IPS-15b (cell line): ENCODE data around the gene LCN15.
"Not testable (repeated sequence)": the region's sequence is repeated elsewhere in the genome, so short reads cannot be mapped to it uniquely, and the experiment has no call there.

Experiments
- H3K27me3 ChIP-seq: one replicate; pipeline ENCODE4 v1.6.1; 2013; ENCODE audit warnings: low read length; ENCODE audit not compliant: control insufficient read depth, insufficient read depth
- H3K36me3 ChIP-seq: one replicate; pipeline ENCODE4 v1.6.1; 2013; ENCODE audit warnings: low read length; ENCODE audit not compliant: control insufficient read depth, insufficient read depth
- H3K4me1 ChIP-seq: one replicate; pipeline ENCODE4 v1.6.1; 2013; ENCODE audit warnings: mild to moderate bottlenecking, low read length; ENCODE audit not compliant: control insufficient read depth, insufficient read depth
- H3K4me3 ChIP-seq: one replicate; pipeline ENCODE4 v1.5.1; 2013; ENCODE audit warnings: low read depth, low read length
- H3K9ac ChIP-seq: one replicate; pipeline ENCODE4 v1.6.1; 2013; ENCODE audit warnings: low read depth, mild to moderate bottlenecking, low read length
- H3K9me3 ChIP-seq: one replicate; pipeline ENCODE4 v1.6.1; 2013; ENCODE audit warnings: mild to moderate bottlenecking, low read length; ENCODE audit not compliant: control insufficient read depth, insufficient read depth

Gene LCN15

DNA sequence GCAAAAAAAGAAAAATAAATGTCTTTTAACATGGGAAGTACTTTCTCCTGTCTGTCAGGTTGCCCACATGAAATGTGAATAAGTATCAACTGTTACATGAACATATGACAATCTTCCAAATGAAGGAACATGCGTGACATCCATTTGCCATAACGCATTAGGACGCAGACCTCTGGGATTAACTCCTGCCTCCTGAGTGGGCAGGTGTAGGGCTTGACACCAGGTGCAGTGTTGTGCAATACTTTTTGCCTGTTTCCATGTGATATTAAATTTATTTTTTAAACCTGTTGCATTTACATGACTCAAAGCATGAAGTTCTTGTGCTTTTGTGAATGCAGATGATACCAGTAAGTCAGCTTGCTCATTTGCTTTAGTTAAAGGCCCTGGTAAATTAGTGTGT is 18.1 kb upstream of the LCN15 start:
- H3K27me3 ChIP-seq = peaks cover 10% of the 10 kb centered on the region

DNA sequence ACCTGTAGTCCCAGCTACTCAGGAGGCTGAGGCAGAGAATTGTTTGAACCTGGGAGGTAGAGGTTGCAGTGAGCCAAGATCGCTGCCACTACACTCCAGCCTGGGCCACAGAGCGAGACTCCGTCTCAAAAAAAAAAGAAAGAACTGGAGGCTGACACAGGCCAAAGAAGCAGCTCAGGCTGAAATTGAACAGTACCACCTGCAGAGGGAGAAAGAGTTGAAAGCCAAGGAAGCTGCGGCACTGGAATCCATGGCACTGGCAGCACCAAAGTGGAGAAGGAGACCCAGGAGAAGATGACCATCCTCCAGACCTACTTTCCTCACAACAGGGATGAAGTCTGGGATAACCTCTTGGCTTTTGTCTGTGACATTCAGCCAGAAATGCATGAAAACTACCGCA is 15.5 kb upstream of the LCN15 start:
- Histone ChIP-seq H3K36me3 (no peaks in the 10 kb centered on the region), H3K9me3 (no peaks in the 10 kb centered on the region), H3K27me3 (peaks cover 17% of the 10 kb centered on the region), H3K4me1 (no peaks in the 10 kb centered on the region), H3K4me3 (no peak overlapping the region), H3K9ac (no peak overlapping the region)

More for the DNA sequence above, 18.1 kb upstream of the LCN15 start:
- Histone ChIP-seq H3K36me3 (no peaks in the 10 kb centered on the region), H3K4me3 (no peak overlapping the region), H3K9ac (no peak overlapping the region), H3K9me3 (no peaks in the 10 kb centered on the region), H3K4me1 (no peaks in the 10 kb centered on the region)

DNA sequence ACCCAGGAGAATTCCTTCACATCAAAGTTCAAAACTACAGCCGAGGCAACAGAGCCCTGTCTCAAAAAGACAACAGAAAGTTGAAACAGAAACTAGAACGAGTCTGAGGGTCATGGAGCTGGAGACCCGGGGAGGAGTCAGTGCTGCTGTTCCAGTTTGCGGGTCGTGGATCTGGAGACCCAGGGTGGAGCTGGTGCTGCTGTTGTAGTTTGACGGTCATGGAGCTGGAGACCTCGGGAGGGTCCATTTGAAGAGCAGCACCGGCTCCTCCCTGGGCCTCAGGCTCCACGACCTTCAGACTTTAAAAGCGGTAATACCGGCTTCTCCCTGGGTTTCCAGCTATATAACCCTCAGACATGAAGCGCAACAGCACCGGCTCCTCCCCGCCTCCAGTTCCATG is 13.0 kb upstream of the LCN15 start:
- Histone ChIP-seq H3K9ac (no peak overlapping the region), H3K9me3 (peaks cover 6% of the 10 kb centered on the region), H3K27me3 (peaks cover 17% of the 10 kb centered on the region), H3K4me3 (no peak overlapping the region), H3K36me3 (no peaks in the 10 kb centered on the region), H3K4me1 (no peaks in the 10 kb centered on the region)

DNA sequence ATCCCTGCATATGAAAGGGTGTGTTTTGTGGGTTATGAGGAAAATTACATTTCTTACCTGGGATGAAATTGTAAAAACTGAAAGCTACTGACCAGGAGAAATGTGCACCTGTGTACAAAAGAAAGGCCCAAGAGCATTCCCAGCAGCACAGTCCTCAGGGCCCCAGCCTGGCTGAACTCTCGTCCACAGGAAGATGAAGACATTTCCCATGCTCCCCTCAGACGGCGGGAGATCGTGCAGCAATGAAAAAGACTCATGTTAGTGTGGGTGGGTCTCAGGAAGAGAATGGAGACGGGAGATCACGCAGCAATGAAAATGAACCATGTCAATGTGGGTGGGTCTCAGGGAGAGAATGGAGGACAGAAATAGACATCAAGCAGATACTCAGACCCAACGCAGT is 12.6 kb upstream of the LCN15 start:
- H3K4me1 ChIP-seq = no peaks in the 10 kb centered on the region
- H3K27me3 ChIP-seq = peaks cover 17% of the 10 kb centered on the region
- H3K9me3 ChIP-seq = peaks cover 6% of the 10 kb centered on the region
- no peak overlapping the region for H3K9ac ChIP-seq
- H3K4me3 ChIP-seq = no peak overlapping the region
- H3K36me3 ChIP-seq = no peaks in the 10 kb centered on the region

DNA sequence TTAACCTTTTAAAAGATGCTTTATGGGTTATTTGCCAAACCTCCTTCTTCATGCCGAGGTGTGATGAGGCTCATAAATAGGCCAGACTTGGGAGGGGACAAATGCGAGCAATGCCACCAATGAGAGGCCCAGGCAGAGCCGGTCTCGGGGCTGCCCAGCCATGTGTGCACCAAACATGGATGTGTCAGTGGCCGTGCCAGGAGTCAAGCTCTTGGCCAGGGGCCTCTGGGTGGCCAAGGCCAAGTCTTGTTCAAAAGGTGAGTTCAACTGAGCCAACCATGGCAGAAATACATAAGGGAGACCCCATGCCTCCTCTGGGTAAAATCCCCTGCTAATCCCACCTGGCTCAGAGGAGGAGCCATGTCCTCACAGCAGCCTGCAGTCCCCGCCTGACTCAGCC is 10.9 kb upstream of the LCN15 start:
- Histone ChIP-seq H3K9me3 (peaks cover 6% of the 10 kb centered on the region), H3K36me3 (no peaks in the 10 kb centered on the region), H3K4me3 (no peak overlapping the region), H3K27me3 (peaks cover 17% of the 10 kb centered on the region), H3K9ac (no peak overlapping the region), H3K4me1 (no peaks in the 10 kb centered on the region)

DNA sequence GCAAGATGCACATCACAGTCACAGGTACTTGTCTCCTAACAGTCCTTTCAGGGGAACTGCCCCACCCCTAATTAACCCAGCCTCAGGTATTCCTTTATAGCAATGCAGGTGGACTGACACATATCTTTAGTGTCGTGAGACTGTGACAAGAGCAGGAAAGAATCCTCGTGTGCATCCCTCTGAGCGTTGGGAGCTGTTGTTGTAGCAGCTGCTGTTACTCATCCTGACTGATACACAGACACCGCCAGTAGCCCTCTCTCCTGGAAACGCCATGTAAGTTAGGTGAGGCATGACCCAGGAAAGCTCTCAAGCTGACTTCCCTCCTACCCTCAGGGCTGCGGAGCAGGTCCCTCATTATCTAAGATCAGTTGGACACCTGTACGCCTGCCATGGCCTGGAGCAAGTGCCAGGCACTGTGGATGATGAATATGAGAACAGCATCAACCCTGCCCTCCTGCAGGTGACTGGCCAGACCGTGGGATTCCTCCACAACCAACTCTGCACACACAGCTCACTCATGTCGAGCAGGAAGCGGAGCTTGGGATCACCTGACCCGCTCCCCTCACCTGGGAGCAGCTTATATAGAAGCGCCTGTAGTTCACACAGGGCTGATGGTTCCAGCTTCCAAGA is 10.2 kb upstream of the LCN15 start:
- H3K9me3 ChIP-seq = peaks cover 6% of the 10 kb centered on the region
- H3K27me3 ChIP-seq = peaks cover 17% of the 10 kb centered on the region
- no peak overlapping the region for H3K4me3 ChIP-seq
- no peak overlapping the region for H3K9ac ChIP-seq
- no peaks in the 10 kb centered on the region for H3K36me3 ChIP-seq
- H3K4me1 ChIP-seq = no peaks in the 10 kb centered on the region

DNA sequence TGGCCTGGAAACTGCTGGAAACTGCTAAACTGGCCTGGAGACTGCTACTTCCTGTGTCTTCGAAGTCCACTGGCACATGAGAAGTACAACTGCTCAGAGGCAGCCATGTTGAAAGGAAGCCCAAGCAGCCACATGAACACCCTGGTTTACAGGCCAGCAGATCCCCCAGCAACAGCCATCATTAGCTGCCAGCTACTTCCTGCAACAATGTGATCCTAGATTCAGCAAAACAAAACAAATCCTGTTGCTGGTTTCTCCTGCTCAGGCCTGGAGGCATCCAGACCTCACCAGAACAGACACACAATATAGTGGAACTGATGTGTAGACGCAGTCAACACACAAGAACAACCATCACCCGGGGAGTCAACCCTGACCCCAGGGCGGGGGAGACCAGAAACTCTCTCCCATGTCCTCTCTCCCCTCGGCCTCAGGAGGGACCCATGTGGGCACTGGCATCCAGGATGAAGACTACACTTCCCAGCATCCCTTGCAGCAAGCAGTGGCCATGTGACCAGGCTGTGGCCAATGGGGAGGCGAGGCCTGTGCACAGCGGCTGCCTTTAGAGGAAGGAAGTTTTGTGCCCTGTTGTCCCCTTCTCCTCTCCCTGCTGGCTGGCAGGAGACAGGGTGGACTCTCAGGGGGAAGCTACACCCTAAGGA is 9.2 kb upstream of the LCN15 start:
- H3K9ac ChIP-seq = no peak overlapping the region
- no peak overlapping the region for H3K4me3 ChIP-seq
- H3K27me3 ChIP-seq = peaks cover 13% of the 10 kb centered on the region
- peaks cover 6% of the 10 kb centered on the region for H3K9me3 ChIP-seq
- no peaks in the 10 kb centered on the region for H3K4me1 ChIP-seq
- H3K36me3 ChIP-seq = no peaks in the 10 kb centered on the region

DNA sequence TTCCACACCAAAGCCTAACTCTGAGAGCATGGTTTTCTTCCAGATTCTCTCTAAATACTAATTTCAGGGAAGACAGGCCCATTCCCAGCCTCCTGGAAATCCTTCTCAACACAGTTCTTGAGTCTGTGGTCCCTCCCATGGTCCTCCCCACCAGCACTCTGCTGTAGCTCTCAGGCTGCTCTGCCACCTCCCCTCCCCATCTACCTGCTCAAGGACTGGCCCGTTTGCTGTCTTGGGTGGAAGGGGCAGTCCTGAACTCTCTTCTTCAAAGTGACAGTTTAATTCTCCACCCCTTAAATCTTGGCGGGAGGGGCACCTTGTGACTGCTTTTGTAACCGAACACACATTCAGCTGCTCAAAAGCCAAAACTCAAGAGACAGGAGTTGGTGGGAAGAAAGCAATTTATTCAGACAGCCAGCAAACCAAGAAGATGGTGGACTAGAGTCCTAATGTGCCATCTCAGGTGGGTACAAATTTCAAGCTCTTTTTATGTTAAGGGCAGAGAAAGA is 7.6 kb upstream of the LCN15 start:
- Histone ChIP-seq H3K27me3 (peaks cover 4% of the 10 kb centered on the region), H3K4me3 (no peak overlapping the region), H3K4me1 (no peaks in the 10 kb centered on the region), H3K9ac (no peak overlapping the region), H3K9me3 (peaks cover 6% of the 10 kb centered on the region), H3K36me3 (no peaks in the 10 kb centered on the region)

DNA sequence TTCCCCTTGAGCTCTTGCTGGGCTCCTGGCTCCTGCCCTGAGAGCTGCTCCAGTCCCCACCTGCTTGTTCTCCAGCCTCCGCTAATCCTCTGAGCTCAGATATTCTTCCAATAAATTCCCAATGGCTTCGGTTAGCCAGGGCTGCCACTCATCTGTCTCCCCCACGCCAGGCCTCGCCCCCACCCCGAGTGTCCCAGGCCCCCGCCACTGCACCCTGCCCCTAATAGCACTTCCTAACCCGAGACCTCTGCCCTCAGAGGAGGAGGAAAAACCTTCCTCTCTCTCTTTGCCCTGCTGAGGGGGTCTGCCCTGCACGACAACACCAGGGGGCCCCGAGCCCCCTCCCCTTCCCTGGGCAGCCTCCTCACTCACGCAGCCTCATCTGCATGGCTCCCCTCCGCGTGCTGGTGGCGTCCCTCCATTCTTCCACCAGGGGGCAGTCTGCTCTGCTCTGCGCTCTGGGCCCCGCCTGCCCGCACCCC is 5.4 kb upstream of the LCN15 start:
- no peak overlapping the region for H3K9ac ChIP-seq
- no peaks in the 10 kb centered on the region for H3K4me1 ChIP-seq
- no peaks in the 10 kb centered on the region for H3K36me3 ChIP-seq
- H3K27me3 ChIP-seq = no peaks in the 10 kb centered on the region
- H3K9me3 ChIP-seq = peaks cover 6% of the 10 kb centered on the region
- peak overlapping the region; percentile 39 for H3K4me3 ChIP-seq

DNA sequence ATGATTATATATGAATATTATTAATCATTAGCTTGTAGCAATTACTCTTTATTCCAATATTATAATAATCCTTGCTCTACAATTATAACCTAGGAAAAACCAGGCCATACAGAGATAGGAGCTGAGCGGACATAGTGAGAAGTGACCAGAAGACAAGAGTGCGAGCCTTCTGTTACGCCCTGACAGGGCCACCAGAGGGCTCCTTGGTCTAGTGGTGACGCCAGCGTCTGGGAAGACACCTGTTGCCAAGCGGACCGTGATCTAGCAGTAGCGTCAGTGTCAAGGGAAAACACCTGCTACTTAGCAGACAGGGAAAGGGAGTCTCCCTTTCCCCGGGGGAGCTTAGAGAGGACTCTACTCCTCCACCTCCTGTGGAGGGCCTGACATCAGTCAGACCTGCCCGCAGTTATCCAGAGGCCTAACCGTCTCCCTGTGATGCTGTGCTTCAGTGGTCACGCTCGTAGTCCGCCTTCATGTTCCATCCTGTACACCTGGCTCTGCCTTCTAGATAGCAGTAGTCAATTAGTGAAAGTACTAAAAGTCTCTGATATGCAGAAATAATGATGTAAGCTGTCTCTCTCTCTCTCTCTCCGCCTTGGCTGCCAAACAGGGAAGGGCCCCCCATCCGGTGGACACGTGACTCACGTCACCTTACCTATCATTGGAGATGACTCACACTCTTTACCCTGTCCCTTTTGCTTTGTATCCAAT is 2.2 kb upstream of the LCN15 start:
- H3K36me3 ChIP-seq, H3K9me3 ChIP-seq, H3K4me3 ChIP-seq, H3K27me3 ChIP-seq, H3K4me1 ChIP-seq, H3K9ac ChIP-seq: not testable (repeated sequence)

DNA sequence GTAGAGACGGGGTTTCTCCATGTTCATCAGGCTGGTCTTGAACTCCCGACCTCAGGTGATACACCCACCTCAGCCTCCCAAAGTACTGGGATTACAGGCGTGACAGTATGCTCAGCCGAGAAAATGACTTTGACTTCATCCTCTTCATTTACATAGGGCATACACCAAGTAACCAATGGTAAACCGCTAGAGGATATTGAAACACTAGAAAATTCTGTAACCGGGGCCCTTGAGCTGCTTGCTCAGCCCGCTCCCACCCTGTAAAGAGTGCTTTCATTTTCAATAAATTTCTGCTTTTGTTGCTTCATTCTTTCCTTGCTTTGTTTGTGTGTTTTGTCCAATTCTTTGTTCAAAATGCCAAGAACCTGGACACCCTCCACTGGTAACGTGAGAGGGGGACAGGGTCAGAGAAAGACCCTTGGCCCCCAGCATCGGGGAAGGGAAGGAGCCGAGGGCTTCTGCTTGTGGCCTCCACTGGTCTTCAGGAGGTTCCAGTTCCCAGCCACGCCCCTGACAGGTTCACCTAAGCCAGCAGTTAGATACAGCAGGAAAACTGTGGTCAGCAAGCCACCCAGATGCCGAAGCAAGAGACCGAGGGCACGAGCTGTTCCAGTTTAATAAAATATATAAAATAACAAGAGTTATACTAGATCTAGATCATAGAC is 1.6 kb upstream of the LCN15 start:
- H3K9ac ChIP-seq, H3K4me3 ChIP-seq, H3K9me3 ChIP-seq, H3K36me3 ChIP-seq, H3K27me3 ChIP-seq, H3K4me1 ChIP-seq: not testable (repeated sequence)
